HepG2 (cell line): ENCODE data around the gene UQCR11. TPM values are rescaled to one million over a fixed set of nuclear protein-coding genes. Genes with fewer than 3 reads are reported as not detected.

ENCODE experiments used
- ADNP ChIP-seq: sonication (generic); formaldehyde crosslinking; IDR thresholded peaks from 2 replicates; pipeline ENCODE4 v1.4.0; 2020; ENCODE audit warnings: missing genetic modification reagents
- DZIP1 ChIP-seq: sonication (generic); formaldehyde crosslinking; IDR thresholded peaks from 2 replicates; pipeline ENCODE4 v1.5.0; 2020; ENCODE audit warnings: mild to moderate bottlenecking, missing genetic modification reagents
- FOXM1 ChIP-seq: sonication (generic); formaldehyde crosslinking; IDR thresholded peaks from 2 replicates; pipeline ENCODE4 v1.5.0; 2020; ENCODE audit warnings: missing genetic modification reagents
- KAT2B ChIP-seq: fragments of 150-350 bp; IDR thresholded peaks from 2 replicates; pipeline ENCODE4 v1.6.1; 2014; ENCODE audit warnings: low read depth, low read length, borderline replicate concordance
- KMT2A ChIP-seq: sonication (generic); formaldehyde crosslinking; IDR thresholded peaks from 2 replicates; pipeline ENCODE4 v1.4.0; 2020; ENCODE audit warnings: missing genetic modification reagents
- KMT2B ChIP-seq: IDR thresholded peaks from 2 replicates; pipeline ENCODE4 v1.6.1; 2016; ENCODE audit warnings: missing genetic modification reagents, missing compliant biosample characterization
- PHF5A ChIP-seq: IDR thresholded peaks from one replicate; pipeline ENCODE4 v1.6.1; 2018; ENCODE audit warnings: low read depth, missing genetic modification reagents; ENCODE audit not compliant: unreplicated experiment
- SP1 ChIP-seq, 2 experiments: fragments of 450-650 bp in 1 of 2; sonication (generic) in 1 of 2; formaldehyde crosslinking in 1 of 2; IDR thresholded peaks; 2 replicates each; pipeline versions ENCODE4 v1.4.0 to v1.6.1; 2016 to 2020; ENCODE audit warnings: missing genetic modification reagents in 1 of 2
- TEAD2 ChIP-seq: sonication (generic); formaldehyde crosslinking; IDR thresholded peaks from 2 replicates; pipeline ENCODE4 v1.9.0; 2021; ENCODE audit warnings: missing genetic modification reagents
- YY1 ChIP-seq: IDR thresholded peaks from 2 replicates; pipeline ENCODE4 v1.6.1; 2011; ENCODE audit warnings: low read length, low read depth, moderate library complexity, mild to moderate bottlenecking; ENCODE audit not compliant: insufficient read depth, insufficient replicate concordance
- ZBTB49 ChIP-seq: sonication (generic); formaldehyde crosslinking; IDR thresholded peaks from 2 replicates; pipeline ENCODE4 v1.4.0; 2020; ENCODE audit warnings: missing genetic modification reagents, borderline replicate concordance
- ZKSCAN1 ChIP-seq: fragments of 150-350 bp; IDR thresholded peaks from 2 replicates; pipeline ENCODE4 v1.6.1; 2014; ENCODE audit warnings: low read length
- ZNF101 ChIP-seq: sonication (generic); formaldehyde crosslinking; IDR thresholded peaks from 2 replicates; pipeline ENCODE4 v1.4.0; 2020; ENCODE audit warnings: mild to moderate bottlenecking, low read depth, missing genetic modification reagents, borderline replicate concordance
- ZNF124 ChIP-seq: sonication (generic); formaldehyde crosslinking; IDR thresholded peaks from 2 replicates; pipeline ENCODE4 v1.4.0; 2020; ENCODE audit warnings: missing genetic modification reagents
- ZNF160 ChIP-seq: sonication (generic); formaldehyde crosslinking; IDR thresholded peaks from 2 replicates; pipeline ENCODE4 v1.8.0; 2022; ENCODE audit warnings: mild to moderate bottlenecking, inconsistent platforms, missing genetic modification reagents
- ZNF24 ChIP-seq: fragments of 450-650 bp; IDR thresholded peaks from 2 replicates; pipeline ENCODE4 v1.6.1; 2017; ENCODE audit warnings: antibody characterized with exemption, mild to moderate bottlenecking
- ZNF292 ChIP-seq: sonication (generic); formaldehyde crosslinking; IDR thresholded peaks from 2 replicates; pipeline ENCODE4 v1.8.1; 2022; ENCODE audit warnings: mild to moderate bottlenecking, low read depth, missing genetic modification reagents, borderline replicate concordance
- ZNF331 ChIP-seq: sonication (generic); formaldehyde crosslinking; IDR thresholded peaks from 2 replicates; pipeline ENCODE4 v1.4.0; 2020; ENCODE audit warnings: missing genetic modification reagents
- ZNF605 ChIP-seq: sonication (generic); formaldehyde crosslinking; IDR thresholded peaks from 2 replicates; pipeline ENCODE4 v1.8.0; 2022; ENCODE audit warnings: mild to moderate bottlenecking, missing genetic modification reagents
- ZNF639 ChIP-seq: conservative IDR thresholded peaks from 2 replicates; pipeline ENCODE4 v1.6.1; 2018; ENCODE audit warnings: missing genetic modification reagents
- ZNF772 ChIP-seq: sonication (generic); formaldehyde crosslinking; IDR thresholded peaks from 2 replicates; pipeline ENCODE4 v1.5.0; 2020; ENCODE audit warnings: mild to moderate bottlenecking, missing genetic modification reagents
- ZNF777 ChIP-seq: sonication (generic); formaldehyde crosslinking; IDR thresholded peaks from 2 replicates; pipeline ENCODE4 v1.4.0; 2020; ENCODE audit warnings: missing genetic modification reagents
- polyA plus RNA-seq, 8 experiments: library from polyadenylated mRNA; depleted of rRNA in 3 of 8; stranded (reverse) in 7 of 8; unstranded in 1 of 8; fragments of >200 nt; fragmentation: Illumina TruSeq in 4 of 8; extraction: Trizol in 4 of 8; gene quantifications; 2 replicates each; pipeline versions ENCODE4 v1.2.1 to v1.2.3, GENCODE V29; 2011 to 2016; ENCODE audit warnings: low read depth in 4 of 8, missing spikeins in 1 of 8, mixed read lengths in 1 of 8; ENCODE audit not compliant: insufficient read depth in 1 of 8
- total RNA-seq, 5 experiments: library from RNA; depleted of rRNA; stranded (reverse); fragments of >200 nt; fragmentation: Illumina TruSeq; extraction: Trizol; gene quantifications; 2 replicates each; pipeline ENCODE4 v1.2.3, GENCODE V29; 2016; ENCODE audit warnings: low read depth in 1 of 5
- TF ChIP-seq, protein P1 (sequence below): sonication (generic); formaldehyde crosslinking; IDR thresholded peaks from 2 replicates; pipeline ENCODE4 v1.8.0; 2022; ENCODE audit warnings: mild to moderate bottlenecking, missing genetic modification reagents, moderate library complexity

Gene UQCR11
- total and polyA plus RNA-seq, 2 of the 13 experiments (the other 11 are each of a cell fraction or from before 2014, with no cell fraction given): 125 to 214 TPM

DNA sequence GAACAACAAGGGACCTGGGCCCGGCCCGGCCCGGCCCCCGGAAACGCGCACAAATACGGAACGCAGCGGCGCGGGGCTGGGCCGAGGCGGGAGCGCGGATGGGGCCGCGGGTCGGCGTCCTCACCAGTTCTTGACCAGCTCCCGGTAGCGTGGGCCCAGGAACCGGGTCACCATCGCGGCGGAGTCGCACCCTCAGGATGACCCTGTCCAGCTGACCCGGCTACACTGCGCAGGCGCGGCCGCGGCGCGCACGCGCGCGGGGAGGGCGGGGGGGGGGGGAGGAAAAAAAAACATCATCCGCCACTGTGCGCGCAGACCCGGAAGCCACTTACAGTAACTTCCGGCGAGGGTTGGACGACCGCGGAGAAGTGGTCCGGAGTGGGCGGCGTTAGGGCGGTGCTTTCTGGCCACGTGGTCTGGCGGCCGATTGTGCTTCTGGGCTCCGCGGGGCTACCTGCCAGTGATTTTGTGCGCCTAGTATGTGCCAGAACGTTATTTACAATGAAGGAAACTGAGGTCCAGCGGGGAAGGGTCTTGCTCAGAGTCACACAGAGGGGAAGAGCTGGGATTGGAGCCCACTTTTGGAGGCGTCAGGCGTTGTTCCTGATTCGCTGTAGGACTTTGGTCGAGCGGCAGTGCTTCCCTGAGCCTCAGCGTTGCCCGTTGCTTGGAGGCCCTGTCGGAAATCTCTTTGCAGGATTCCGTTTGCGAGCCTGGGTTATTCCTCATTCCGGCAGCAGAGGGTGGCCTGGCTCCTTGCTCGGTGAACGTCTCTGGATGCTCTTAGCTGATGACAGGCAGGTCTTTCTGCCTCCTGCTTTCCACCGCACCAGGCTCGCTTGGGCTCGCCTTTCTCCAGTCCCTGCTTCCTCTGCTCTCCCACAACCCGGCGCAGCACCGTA is at the start of gene UQCR11 (continued):
- TF ChIP-seq PHF5A (CRISPR knock-in tag): peak; percentile 95
- no peak for TF ChIP-seq SP1 (IDR thresholded peaks at IDR 0.05)
- TF ChIP-seq SP1 (CRISPR knock-in tag; IDR thresholded peaks at IDR 0.05): no peak; the same call in none of the 2 replicates
- TF ChIP-seq, protein P1, sequence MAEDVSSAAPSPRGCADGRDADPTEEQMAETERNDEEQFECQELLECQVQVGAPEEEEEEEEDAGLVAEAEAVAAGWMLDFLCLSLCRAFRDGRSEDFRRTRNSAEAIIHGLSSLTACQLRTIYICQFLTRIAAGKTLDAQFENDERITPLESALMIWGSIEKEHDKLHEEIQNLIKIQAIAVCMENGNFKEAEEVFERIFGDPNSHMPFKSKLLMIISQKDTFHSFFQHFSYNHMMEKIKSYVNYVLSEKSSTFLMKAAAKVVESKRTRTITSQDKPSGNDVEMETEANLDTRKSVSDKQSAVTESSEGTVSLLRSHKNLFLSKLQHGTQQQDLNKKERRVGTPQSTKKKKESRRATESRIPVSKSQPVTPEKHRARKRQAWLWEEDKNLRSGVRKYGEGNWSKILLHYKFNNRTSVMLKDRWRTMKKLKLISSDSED (CRISPR knock-in tag): no peak
- TF ChIP-seq ZNF124: no peak
- peak; percentile 89 for TF ChIP-seq ZNF605 (CRISPR knock-in tag)
- TF ChIP-seq TEAD2 (CRISPR knock-in tag): no peak
- TF ChIP-seq ZNF24: no peak
- no peak for TF ChIP-seq KAT2B
- TF ChIP-seq ZBTB49 (CRISPR knock-in tag): no peak
- 0 out of 2 replicates have a peak, but pooled peaks have one; percentile 37 for TF ChIP-seq DZIP1 (CRISPR knock-in tag)
- no peak; the same call in 1 of the 2 replicates for TF ChIP-seq ZNF160
- TF ChIP-seq KMT2B: peak; percentile 63; the same call in 1 of the 2 replicates
- TF ChIP-seq ZNF331 (CRISPR knock-in tag): peak; percentile 52
- TF ChIP-seq ZNF772 (CRISPR knock-in tag): peak; percentile 65; the same call in 1 of the 2 replicates
- no peak for TF ChIP-seq FOXM1 (CRISPR knock-in tag)
- peak; percentile 65 for TF ChIP-seq KMT2A (CRISPR knock-in tag)
- peak; percentile 60; the same call in 1 of the 2 replicates for TF ChIP-seq ZNF777
- no peak for TF ChIP-seq ZNF101
- no peak for TF ChIP-seq ZNF639 (CRISPR knock-in tag)
- no peak for TF ChIP-seq ADNP (CRISPR knock-in tag)
- TF ChIP-seq ZNF292 (CRISPR knock-in tag): no peak
- TF ChIP-seq YY1: peak; percentile 11
- TF ChIP-seq ZKSCAN1: no peak
